DMS79 treated with DMSO at 0.1 percent for 48 hours (cell line): ENCODE data around the gene PPL.
"Not testable (repeated sequence)": the region's sequence is repeated elsewhere in the genome, so short reads cannot be mapped to it uniquely, and the experiment has no call there.

Source experiments
- DNase-seq: peaks from one replicate; lab custom pipeline; 2025; lab: John Stamatoyannopoulos, UW

The PPL gene

DNA sequence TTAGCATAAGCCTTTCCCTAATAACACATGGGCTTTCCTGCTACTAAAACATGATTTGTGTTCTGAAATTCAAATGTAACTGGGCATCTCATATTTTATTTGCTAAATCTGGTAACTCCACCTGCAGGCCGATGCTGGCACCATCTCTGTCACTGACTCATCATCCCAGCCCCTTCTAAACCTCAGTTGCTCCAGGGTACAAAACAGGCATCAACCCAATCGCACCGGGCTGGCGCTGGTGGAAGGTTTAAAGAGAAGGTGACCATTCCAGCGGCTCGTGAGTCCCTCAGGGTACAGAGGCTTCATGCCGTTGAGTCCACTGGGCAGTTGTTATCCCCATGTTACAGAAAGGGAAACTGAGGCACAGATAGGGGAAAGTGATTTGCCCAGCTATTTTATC, 27.1 kb downstream of the PPL start:
- DNase-seq = no peak

DNA sequence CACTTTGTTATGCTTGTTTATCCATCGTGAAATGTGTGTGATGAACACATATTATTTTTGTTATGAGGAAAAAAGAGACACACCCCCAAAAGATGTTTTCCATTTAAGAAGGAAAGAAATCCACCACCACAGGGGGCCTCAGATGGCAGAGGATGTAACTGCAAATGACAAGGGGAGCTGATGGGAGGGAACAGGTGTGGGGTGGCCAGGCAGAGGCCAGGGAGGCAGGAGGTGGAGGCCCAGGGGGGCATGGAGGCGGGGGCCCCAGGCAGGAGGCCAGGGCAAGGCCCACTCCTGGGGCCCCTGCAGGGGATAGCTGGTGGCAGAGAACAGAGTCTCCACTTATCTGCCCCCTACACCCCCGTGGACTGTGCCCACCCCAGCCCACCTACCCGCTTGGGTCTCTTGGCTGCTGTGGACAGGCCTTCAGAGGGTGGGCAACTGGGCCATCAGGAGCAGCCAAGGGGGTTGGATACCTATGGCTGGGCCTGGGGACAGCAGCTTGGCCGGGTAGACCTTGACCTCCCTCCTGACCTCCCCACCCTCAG, 28.0 kb downstream of the PPL start:
- no peak for DNase-seq

DNA sequence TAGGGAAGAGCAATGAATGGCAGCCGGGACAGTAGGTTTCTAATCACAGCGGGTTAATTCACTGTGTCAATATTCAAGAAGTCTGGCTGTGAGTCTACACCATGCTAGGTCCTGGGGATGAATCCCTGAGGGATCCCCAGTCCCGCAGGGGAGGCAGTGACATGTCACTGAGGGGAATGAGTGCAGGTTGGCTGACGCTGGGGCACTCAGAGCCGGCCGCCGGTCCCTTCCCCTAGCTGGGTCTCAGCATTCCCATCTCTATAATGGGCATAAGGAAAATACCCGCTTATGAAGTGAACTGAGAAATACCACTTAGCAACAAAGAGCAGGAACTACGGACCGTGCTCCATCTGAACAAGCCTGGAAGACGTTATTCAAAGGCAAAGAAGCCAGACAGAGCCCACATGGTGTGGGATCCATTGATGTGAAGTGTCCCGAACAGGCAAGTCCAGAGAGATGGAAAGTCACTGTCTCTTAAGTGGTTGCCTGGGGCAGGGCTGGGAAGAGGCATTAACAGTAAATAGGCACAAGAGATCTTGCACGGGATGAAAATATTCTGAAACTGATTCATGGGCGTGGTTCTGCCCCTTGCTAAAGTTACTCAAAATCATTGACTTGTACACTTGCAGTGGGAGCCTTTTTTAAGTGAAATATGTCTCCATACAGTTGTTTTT, 31.9 kb downstream of the PPL start:
- no peak for DNase-seq

DNA sequence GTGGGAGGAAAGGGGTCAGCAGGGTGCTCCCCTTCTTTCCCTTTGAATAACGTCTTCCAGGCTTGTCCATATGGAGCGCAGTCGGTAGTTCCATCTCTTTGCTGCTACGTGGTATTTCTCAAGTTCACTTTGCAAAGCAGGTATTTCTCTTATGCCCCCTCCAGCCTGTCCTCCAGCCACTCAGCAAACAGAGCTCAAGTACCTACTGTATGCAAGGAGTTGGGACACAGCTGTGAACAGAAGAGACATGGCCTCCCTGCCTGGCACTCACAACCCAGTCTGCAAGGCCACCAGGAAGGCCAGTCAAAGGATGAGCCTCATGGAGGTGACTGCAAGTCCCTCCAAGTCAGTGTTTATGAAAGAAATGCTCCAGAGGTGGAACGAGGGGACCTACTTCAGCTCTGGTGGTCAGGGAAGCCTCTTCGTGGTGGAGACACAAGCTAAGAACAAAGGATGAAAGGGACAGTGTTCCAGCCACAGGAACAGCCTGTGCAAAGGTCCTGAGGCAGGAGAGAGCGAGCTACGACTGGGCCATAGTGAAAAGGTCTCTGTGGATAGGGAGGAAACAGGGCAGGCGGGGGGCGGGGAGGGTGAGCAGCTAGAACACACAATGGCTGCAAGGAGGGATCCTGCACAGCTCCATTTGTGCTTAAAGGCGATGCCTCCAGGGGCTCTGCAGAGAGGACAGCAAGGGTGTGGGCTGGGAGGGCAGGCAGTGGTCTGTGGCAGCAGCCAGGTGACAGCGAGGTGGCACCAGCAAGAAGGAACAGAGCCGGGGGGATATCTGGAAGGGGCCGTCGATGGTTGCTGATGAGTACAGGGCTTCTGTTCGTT, 32.6 kb downstream of the PPL start:
- no peak for DNase-seq

DNA sequence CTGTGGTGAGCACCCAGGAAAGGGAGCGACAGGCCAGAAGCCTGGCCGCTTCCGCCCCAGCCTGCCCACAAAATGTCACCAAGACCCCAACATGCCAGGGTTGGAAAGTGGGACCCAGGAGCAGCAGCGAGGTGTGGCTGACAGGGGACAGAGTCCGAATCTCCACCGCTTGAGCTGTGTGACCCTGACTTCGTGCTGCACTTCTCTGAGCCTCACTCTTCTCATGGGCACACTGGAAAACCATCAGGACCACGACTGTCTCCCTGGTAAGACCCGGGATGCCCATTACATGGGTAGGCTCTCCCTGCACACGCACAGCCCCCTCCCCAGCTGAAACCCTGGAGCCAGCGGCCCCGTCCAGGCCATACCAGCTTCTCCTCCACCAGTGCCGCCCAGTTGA, 34.9 kb downstream of the PPL start:
- no peak for DNase-seq

DNA sequence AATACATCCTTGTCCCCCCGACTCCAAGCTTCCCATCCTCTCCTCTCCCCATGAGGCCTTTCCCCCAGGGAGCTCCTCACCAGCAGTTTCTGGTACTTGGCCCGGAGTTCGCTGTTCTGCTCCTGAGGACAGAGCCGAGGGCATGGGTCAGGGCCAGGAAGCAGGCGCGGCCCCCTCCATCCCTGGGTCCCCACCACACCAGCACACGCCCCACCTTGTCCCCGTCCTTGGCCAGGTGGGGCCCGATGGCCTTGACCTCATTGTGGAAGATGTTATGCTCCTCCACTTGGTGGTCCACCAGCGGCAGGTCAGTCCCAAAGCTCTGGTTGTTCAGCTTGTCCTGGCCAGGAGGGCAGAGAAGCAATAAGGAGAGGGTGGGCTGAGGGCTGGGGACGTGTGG, 36.2 kb downstream of the PPL start:
- no peak for DNase-seq

DNA sequence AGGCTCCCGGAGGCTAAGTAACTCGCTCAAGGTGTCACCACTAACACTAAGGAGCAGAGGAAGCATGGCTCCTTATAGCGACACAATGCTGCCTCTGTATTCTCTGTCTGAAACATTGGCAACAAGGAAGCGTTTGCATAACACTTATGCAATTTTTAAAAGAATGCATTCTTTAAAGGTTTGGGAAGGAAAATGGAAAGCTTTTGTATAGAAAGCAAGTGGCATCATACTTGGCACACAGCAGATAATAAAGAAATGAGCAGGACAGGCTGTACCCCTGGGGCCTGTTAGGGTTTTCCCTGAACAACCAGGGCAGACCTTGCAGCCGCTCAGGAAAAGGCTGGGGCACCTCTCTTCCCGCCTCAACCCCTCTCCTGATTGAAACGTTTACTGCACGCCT, 36.9 kb downstream of the PPL start:
- no peak for DNase-seq

DNA sequence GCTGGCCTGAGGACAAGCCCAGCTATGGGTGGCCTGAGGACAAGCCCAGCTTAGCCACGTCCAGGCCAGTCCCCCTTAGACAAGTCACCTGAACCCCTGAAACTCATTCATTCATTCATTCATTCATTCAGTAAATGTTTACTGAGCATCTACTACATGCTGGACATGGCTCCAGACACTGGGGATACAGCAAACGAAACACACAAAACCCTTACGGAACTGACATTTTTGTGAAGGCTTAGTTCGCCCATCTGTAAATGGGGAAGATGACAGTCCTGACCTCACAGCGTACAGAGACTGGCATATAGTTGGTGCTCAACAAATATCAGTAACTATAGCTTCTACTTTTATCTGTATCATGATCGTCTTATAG, 37.5 kb downstream of the PPL start:
- DNase-seq = no peak

DNA sequence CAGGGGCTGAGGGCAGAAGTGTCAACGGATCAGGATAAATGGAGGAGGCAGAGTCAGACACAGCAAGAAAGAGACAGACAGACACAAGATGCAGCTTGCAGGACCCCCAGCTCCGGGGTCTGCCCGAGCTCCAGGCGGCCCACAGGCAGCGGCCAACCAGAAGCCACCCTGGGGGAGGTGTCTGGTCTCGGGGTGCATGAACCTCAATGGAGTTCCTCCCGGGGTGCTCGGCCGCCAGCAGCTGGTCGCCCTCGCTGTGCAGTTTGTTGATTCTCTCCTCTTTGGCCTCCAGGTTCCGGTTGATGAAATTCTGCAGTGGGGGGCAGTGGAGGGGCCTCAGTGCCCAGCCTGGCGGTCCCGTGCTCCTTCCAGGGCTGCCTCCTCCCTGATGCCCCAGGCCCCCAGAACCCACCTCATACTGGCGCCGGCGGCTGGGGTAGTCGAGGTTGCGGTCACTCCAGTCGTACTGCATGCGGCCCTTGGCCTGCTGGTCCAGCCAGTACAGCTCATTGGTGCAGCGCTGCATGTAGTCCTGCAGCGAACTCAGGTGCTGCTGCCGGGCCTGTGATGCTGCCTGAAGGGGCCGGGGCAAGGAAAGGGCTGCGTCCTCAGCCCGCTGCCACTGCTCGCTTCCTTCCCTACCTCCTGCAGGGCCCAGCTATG, 38.0 kb downstream of the PPL start:
- DNase-seq = no peak

DNA sequence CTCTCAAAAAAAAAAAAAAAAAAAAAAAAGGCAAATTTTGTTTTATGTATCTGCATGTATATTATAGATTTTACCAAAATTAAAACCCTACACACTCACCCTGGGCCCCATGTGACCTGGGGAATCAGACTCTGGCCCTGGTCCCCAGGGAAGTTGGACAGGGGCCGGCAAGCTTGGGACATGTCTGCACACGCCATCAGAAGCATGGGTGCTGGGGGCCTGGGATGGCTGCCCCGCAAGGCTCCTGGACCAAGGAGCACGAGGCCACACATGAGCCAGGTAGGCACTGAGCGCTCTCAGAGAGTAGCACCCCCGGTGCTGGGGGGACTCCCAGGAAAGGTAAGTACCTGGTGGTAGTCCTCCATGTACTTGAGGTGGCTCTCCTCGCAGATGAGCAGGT, 39.6 kb downstream of the PPL start:
- DNase-seq = no peak

DNA sequence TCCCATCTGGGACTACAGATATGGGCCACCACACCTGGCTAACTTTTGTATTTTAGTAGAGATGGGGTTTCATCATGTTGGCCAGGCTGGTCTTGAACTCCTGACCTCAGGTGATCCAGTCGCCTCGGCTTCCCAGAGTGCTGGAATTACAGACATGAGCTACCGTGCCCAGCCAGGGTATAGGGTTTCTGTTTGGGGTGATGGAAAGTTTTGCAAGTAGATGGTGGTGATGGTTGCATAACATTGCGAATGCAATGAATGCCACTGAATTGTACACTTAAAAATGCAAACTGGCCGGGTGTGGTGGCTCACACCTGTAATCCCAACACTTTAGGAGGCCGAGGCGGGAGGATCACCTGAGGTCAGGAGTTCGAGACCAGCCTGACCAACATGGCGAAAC, 40.2 kb downstream of the PPL start:
- not testable (repeated sequence) for DNase-seq

DNA sequence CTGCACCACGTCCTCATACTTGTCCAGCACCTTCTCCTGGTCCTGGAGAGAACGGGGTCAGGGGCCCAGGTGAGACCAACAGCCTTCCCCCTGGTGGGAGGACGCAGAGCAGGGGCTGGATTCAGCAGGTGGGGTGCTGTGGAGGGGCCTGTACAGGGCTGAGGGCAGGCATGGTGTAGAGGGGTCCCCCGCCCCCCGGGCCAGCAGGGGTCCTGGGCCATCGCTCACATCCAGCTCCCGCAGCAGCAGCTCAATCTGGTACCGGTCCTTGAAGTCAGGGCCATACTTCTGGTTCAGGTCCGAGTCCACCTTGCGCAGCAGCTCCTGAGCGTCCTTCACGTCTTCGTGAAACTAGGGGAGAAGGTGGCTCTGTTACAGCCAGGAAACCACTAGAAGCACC, 41.6 kb downstream of the PPL start:
- no peak for DNase-seq

DNA sequence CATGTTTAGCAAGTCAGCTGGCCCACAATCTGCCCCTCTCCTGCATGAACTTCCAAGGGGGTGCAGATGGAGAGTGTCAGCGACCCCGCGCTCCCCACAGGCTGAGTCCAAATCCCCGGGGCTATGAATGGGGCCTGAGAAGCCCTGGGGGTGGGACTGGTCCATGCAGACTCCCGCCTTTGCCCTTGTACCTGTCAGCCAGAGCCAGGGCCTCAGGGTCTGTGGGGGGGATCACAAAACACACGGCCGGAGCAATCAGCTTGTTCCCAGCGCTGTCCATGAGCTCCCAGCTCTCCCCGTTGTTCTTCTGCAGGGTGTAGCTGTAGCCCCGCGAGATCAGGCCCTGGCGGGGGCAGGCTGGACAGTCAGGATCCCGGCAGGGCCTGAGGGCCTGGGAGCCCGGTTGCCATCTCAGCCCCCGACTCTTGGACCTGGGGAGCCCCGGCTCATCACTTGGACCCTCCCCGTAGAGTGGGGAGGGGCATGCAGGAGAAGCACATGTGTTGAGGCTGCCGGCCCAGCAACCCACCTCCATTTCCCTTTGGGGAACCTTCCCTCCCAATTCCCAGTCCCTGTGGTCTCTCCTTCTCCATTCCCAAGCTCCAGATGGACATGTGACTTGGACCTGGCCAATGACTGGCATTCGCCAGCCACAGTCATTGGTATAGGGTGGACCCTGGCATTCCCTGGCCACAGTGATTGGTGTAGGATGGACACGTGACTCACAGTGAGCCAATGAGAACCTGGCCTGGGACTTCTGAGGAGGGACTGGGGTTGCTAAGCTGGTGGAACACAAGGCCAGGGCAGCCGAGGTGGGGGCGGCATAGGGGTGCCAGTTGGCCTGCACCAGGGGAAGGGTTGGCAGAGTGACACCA, 42.4 kb downstream of the PPL start:
- no peak for DNase-seq

DNA sequence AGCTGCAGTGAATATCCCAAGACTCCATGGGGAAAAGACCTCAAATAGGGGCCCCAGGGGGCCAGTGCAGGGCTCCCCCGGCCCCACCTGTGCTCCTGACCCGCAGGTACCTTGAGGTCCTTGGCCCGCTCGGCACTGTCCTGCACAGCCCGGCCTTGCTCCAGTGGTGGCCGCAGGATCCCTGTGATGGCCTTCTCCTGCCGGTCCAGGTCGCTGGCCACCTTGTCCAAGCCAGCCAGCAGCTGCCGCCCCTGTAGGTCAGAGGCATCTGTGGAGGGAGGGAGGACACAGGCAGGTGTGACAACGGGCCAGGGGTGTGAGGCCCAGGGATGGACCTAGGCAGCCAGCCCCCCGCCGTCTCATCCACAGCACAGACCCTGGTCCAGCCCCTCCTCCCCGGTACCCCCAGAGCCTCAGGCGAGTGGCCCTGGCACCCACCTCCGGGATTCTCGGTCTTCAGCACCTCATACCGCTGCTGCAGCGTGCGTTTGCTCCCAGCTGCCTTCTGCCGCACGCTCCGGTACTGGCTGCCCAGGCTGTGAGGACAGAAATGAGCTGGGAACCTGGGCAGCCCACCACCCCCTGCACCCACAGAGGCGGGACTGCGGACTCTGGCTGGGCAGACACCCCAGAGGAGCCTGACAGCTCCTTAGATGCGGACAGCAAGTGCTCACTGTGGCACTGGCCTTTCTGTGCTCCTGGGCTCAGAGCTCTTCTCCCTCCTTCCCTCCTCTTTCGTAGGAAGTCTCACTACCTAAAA, 43.7 kb downstream of the PPL start:
- no peak for DNase-seq

DNA sequence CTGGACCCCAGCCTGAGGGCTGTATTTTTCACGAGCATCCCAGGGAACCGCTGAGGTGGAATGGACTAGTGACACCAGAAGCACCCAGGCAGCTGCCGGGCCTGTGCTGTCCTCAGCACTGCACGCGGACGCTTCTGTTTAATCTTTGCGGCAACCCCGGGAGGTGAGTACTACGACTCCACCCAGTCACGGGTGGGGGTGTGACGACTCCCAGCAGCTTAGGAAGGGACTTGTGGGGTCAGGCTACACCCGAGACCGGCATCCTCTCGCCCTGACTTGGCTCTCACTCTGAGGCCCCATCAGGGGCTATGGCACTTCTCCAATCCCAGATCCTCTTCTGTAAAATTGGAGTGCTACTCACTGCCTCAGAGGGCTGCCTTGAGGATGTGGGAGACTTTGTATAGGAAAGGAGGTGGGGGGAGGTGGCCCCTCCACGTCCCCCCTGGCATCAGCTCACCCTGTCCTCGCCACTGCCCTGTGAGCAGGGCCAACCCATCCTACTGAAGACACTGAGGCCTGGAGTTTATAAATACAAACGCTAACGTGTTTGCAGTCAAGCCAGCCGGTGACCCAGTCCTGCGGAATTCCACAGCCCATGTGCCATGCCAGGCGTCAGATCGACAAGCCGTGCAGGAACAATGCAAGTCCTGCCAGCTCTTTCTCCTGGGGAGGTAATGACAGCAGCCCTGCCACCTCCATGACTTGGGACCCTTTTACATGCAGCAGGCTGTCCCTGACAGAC, 44.4 kb downstream of the PPL start:
- peak; percentile 52 for DNase-seq

DNA sequence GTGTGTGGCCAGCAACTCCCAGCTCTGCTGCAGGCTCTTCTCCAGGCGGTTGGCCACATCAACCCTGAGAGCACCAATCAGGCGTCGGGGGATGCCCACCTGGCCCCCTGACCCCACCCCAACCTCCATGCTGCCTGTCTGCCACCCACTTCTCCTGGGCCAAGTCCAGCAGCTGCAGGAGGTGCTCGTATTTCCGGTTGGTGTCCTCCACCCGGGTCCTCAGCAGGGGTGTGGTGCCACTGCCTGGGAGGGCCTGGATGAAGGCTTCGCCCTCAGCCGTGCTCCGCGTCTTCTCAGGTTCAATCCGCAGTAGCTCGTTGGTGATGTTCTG, 45.1 kb downstream of the PPL start:
- DNase-seq = peak; percentile 19

DNA sequence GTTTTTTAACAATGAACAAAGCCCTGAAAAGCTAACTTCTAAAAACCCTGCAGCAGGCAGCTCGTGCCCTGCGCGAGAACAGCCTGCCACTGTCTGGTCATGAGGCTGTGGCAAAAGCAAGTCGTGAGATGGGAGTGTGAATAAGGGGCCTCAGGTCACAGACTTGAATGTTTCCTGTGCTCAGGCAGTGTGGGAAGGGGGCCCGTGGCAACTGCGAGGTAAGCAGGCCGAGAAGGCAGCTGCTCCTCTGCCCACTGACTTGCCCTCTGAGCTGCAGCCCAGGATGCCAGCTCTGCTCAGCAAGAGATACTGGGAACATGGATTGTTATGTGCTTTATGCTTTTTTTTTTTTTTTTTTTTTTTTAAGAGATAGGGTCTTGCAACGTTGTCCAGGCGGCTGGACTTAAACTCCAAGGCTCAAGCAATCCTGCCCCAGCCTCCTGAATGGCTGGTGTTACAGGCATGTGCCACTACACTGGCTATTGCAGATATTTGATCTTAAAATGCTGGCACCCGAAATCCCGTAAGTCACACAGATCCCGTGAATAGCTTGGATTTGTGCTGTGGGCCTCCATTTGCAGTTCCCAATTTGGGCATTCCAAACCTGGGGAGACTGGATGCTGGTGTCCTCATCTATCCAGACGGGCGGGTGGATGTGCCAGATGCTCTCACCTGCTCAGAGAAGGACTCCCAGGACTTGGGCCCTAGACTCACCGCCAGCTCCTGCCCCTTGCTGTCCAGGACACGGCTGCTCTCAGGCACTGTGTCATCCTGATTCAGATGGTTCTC, 45.7 kb downstream of the PPL start:
- DNase-seq = no peak

DNA sequence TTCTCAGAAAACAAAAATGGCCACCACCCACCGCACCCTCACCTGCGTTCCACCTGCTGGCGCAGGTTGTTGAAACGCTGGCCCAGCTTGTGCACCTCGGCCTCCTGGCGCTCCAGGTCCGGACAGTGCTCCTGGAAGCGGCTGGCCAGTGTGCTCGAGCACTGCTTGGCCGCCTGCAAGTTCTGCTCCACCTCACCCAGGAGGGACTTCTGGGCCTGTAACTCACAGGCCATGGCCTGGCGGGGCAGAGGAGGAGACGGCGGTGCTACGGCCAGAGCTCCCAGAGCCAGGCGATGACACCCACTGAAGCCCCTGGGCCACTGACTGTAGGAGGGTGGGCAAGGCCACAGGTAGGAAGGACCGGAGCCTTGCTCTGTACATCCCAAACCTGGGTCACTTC, 46.3 kb downstream of the PPL start:
- no peak for DNase-seq

DNA sequence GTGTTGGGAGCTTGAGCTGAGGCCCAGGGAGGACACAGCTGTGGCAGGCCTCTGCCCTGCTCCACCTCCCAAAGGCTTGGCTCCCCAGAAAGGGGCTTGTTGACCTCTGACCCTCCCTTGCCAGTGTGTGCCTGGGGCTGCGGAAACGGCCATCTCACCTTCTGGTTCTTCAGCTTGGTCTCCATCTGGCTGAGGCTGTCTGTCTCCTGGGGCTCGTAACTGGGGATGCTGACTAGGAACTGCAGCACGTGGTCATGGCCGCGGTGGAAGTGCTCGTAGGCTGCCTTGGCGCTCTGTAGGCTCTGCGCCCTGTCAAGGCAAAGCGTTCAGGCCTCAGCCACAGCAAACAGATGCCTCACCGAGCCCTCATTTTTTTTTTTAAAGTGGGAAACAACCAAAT, 46.9 kb downstream of the PPL start:
- no peak for DNase-seq
